ENCODE measurements around the gene IL20. TPM values are rescaled to one million over a fixed set of nuclear protein-coding genes. Genes with fewer than 3 reads are reported as not detected.
A peak's percentile ranks its signal among the peaks of the same experiment; 100 is the strongest.

IL20 gene
- total RNA-seq, 1 donor from 2014 or later = not detected

DNA sequence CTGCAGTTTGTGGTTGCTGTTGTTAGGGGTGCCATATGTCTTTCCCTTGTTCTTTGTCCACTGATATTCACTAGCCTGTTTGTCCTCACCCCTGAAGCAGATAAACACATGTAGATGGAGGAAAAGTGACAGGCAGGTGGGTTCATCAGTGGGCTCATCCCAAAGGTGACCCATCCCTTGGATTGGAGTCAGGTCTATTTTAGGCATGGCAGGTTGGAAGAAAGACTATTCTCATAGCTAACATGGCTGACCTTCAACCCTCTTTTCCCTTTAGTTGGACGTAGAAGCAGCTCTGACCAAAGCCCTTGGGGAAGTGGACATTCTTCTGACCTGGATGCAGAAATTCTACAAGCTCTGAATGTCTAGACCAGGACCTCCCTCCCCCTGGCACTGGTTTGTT, 37.3 kb downstream of the IL20 start:
- no peak for DNase-seq (ENCODE audit: low read depth)

DNA sequence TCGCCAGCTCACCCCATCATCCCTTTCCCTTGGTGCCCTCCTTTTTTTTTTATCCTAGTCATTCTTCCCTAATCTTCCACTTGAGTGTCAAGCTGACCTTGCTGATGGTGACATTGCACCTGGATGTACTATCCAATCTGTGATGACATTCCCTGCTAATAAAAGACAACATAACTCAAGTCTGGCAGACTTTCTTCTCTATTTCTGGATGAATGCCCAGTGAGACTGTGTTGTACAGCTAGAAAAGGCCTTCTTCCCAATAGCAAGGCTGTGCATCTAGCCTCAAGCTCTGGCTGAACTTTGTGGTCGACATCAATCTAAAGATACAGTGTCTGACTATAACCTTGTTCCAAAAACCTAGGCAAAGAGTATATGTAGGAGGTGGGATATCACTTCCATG, 38.3 kb downstream of the IL20 start:
- DNase-seq (ENCODE audit: low read depth) = no peak

DNA sequence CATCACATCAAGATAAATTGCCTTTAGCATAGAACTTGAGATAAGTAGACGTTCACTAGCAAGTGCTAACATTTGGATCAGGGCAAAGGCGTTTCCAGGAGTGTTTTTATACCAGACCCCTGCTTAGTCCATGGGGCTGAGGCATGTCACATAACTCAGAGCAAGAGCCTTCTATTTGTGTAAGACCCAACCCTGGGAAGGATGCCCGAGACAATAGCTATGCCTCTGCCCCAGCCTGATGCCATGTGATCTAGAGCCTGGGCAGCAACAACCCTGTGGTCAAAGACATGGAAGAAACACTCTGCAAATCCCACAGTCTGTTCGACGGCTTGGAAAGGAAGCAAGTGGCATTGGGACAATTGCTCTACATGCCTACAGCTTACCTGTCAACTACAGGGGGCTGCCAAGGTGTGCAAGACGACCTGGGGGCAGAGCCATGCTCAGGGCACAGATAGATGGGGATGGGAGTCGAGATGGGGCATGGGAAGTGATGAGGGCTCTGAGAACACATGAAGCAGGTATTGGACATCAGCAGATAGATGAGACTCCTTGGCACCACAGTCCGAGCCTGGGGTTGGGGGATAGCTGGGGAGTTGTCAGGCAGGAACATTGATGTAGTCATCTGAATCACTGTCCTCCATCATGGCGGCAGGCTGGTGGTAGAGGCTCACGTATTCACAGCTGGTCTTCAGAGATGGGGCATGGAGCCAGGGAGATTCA, 39.2 kb downstream of the IL20 start:
- DNase-seq (ENCODE audit: low read depth) = no peak

DNA sequence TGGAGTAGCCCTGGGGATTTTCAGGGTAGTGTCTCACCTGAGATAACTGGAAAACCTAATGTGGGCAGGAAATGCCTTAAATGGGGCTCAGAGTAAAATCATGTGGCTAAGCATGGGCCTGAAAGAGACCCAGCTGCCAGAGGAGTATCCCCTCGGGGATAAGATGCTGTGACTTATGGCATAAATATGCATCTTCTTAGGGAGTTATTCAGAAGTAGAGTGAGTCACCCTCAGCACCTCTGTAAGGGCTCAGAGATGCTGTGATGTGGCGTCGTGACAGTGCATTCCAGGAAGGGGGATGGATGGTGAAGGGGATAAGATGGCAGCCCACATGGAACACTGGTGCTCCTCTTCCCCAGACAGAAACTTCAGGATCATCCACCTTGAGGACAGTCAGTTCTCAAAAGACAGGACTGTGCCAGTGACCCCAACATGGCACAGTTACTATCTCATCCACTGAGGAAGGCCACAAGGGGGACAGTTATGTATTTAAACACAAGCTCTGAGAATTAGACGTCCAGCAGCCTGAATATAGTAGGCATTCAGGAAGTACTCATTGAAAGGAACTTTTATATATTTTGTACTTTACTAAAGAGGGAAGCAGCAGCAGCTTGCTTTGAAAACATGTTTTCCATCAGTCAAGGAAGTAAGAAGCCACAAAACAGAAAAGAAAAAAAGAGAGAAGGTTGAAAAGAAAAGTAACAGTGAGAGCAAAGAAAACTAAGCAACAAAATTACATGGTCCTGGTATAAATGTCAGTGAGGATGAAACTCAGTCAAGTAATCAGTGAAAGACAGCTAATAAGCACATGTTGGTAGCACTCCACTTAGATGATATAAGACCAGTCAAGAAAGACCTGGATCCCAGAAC, 40.1 kb downstream of the IL20 start:
- DNase-seq (ENCODE audit: low read depth) = peak; percentile 86

DNA sequence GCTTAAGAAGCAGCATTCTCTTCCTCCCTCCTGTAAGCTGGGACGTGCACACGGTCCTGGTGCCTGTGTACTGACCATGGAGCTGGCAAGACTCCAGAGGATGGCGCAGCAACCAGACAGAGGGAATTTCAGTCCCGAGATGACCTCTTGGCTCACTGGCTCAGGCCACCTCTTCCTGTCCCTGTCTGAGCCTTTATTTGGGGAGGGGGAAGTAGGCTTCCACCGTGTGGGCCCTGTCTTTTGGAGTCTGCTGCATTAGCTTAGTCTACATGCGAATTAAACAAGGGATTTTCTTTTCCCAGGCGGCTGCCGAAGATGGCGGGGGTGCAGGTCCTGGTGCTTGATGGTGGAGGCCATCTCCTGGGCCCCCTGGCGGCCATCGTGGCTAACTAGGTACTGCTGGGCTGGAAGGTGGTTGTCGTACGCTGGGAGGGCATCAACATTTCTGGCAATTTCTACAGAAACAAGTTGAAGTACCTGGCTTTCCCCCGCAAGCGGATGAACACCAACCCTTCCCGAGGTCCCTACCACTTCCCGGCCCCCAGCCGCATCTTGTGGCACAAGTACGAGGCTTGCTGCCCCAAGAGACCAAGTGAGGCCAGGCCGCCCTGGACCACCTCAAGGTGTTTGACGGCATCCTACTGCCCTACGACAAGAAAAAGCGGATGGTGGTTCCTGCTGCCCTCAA, 42.0 kb downstream of the IL20 start:
- DNase-seq (ENCODE audit: low read depth) = no peak

DNA sequence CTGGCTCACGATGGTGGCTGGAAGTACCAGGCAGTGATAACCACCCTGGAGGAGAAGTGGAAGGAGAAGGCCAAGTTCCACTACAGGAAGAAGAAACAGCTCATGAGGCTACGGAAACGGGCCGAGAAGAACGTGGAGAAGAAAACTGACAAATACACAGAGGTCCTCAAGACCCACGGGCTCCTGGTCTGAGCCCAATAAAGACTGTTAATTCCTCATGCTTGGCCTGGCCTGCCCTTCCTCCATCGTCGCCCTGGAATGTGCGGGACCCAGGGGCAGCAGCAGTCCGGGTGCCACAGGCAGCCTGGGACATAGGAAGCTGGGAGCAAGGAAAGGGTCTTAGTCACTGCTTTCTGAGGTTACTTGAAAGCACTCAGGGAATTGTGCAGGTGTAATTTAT, 42.6 kb downstream of the IL20 start:
- DNase-seq (ENCODE audit: low read depth) = no peak

DNA sequence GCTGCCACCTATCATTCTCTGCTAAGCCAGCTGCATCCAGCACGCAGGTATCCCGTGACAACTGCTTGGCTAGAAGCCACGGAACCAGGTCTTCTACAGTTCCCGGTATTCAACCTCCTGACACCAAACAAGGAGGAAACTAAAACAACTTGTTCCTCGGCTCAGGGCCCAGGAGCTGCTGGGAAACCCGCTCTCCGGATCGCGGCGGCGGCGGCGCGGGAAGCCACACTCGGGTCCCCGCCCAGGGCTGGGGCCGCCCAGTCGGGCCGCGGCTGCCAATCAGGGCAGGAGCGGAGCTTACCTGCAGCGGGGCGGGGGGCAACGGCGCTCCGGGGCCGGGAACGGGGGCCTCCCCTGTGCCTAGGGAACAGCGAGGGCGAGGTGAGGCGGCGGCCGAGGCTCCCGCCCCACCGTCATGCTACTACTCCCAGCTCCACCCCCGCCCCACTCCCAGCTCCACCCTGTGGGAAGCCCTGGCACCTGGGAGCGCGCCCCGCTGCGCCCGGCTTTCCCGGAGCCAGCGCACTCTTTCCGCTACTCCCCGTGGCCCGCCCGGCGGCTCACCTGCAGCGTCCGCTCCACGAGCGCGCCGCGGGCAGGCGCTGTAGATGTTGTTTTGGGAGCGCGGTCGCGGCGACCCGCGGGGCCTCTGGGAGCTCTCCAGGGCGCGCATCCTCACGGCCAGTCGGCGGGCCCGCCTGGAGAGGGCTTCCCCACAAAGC, 43.9 kb downstream of the IL20 start:
- peak; percentile 84 for DNase-seq (ENCODE audit: low read depth)

DNA sequence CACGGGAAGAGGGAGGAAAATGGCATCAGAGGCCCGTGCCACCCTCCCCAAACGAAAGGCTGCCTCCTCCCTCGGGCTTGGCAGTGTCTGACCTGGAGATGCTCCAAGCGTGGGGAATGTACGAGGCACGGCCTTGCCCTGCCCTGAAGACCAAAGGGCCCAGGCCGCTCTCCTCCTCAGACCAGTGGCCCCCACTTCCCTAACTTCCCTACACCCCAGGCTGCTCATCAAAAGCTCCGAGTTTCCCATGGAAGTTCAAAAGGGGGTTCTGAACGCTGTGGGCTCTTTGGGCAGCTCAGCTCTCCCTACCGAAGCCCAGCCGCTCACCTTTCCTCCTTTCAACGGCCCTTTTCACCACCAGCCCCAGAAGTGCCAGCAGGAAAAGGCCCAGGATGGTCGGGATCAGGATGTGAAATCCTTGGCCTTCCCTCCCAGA, 44.5 kb downstream of the IL20 start:
- DNase-seq (ENCODE audit: low read depth) = no peak

DNA sequence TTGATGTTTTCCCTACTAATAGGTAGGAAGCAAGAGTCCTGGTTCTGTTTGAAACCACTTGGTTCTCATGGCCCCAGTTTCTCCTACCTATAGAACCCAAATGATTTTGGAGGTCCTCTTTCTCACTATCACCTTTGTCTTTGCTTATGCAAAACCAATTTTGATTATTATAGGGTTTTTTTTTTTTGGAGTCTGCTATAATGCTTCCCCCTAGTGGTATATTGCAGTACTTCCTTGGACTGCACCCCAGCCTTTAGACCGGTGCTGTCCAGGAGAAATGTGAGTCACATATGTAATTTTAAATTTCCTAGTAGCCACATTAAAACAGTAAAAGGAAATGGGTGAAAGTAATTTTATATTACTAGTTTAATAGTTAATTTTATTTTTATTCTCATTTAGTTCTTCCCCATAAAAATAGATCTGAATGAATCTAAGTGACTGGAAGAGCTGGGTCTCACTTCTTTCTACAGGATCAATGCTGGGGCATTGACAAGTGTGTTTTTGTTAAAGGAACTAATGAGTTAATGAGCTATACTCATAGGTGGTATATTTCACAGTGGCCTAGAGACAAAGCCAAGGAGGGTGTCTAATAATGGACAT, 45.7 kb downstream of the IL20 start:
- peak; percentile 60 for DNase-seq (ENCODE audit: low read depth)

DNA sequence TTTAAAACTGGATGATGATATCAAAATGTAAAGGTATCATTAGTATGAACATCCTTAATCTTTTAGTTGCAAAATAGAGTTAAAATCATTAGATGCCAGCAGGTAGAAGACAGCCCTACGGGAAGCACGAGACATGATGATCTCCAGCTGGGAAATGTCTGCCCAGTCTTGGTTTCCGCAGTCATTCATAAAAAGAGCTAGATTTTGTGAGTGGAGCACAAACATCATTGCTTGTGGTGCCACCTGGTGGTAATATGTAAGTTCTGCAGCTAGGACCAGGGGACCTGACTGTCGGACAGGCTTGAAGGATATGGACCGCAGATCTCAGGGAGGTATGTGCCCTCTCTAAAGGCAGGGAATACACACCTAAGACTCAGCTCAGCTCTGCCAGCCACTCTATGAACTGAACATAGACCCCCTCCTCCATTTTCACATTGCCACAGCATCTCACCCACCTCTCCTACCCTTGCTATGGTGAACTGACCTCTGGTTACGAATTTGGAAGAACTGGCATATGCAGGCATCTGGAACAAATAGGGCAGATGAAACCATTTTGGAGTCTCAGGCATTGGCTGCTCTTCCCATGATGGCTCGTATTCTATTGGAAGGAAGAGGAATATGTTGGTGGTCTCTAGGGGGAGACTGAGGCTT, 47.1 kb downstream of the IL20 start:
- DNase-seq (ENCODE audit: low read depth) = peak; percentile 69

DNA sequence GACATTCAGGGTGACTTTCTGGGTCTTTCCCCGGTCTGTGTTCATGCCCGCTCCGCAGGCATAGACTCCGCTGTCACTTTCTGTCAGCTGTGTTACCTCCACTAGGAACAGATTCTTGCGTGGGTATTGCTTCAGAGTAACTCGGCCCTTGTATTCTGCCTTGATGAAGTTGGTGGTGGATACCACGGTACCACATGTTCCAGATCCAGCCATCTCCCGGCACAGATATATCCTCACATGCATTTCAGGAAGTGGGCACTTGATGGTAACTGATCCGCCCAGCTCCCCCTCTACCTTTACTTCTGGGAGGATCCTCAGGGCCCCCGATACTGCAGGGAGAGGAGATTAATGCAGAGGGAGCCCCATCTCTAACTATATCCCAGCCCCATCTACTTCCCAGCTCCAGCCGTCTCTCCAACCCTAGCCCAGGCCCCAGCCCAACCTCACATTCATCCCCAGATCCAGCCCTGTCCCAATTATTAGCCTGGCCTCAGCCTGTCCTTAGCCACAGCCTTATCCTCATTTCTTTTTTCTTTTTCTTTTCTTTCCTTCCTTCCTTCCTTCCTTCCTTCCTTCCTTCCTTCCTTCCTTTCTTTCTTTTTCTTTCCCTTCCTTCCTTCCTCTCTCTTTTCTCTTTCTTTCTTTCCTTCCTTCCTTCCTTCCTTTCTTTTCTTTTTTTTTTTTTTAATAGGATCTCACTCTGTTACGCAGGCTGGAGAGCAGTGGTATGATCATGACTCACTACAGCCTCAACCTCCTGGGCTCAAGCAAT, 48.5 kb downstream of the IL20 start:
- no peak for DNase-seq (ENCODE audit: low read depth)

DNA sequence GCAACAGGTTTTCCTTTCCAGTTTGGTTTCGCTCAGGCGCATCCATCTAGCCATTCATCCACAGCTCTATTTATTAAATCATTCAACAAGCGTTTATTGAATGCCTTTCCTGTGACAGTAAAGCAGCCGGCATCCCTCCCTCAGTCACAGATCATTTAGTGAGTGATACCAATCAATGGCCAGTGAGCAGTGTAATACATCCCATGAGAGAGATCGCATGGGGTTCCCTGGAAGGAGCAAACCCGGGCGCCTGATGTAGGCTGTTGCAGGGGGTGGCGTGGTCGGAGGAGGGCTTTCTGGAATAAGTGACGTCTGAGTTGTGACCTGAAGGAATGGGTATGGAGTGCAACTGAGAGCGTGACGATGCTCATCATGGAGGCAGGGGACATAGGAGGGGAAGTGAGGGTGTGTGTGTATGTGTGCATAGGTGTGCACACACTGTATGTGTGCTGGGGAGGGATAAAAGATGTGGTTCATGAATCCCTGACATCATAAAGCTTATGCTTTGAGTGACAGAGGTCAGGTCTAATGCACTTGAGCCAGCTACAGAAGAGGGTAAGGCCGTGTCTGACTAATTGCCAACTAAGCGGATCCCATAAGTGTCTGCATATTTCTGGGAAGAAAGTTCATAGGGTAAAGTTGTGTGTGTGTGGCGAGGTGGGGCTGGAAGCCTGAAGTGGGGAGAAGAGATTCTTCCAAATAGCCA, 49.8 kb downstream of the IL20 start:
- DNase-seq (ENCODE audit: low read depth) = peak; percentile 25

DNA sequence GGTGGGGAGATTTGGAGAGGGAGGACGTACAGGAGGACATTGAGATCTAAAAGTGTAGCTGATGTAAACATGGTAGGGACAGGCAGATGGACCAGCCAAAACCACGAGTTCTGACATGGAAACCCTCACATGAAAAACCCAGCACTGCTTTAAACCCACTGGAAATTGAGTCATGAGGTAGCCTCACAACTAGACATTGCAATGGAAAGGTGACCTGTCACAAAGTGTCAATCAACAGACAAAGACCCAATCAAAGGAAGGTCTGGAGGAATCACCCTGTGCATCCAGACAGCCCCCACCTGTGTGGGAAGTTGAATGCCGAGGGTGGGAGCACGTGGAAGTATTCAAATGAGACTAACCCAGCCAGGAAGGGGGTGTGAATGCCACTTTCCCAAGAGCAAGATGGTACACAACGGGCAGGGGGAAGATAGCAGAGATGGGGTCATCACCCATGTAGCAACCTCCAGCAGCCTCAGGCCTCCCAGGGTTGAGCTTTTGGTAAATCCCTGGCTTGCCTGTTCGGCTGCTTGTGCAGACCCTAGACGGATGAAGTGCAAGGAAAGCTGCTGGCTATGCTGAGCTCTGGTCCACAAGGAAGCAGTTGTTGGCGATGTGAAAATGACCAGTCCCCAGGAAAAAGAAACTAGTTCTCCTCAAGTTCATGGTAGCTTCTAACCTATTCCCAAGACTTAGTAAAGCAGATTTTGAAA, 50.7 kb downstream of the IL20 start:
- no peak for DNase-seq (ENCODE audit: low read depth)

DNA sequence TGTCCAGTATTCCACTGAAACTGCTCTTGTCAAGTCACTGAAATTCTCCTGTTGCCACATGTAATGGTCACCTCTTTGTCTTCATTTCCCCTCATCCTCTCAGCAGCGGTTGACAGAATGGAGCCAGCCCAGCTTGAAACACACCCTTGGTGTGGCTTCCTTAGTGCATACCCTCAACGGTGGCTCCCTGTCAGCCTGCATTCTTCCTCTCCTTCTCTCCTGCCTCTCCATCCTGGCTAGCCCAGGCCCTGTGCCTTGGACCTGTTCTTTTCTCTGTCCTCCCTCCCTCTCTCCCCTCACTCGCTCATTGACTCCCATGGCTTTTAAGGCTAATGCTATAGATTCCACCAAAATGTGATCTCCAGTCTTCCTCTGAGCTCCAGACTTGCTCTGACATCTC, 52.7 kb downstream of the IL20 start:
- DNase-seq (ENCODE audit: low read depth) = no peak

Other genes starting within 250 kb of the IL20 start
- 13.5 and 15.6 TPM in 2 replicates for gene DYRK3, start 230.1 kb upstream of the IL20 start, total RNA-seq
- gene MAPKAPK2, start 180.7 kb upstream of the IL20 start, total RNA-seq = 35.3 and 85.1 TPM in 2 replicates
- gene IL19, start 94.8 kb upstream of the IL20 start, total RNA-seq = not detected in 2 replicates
- gene IL10, start 93.1 kb upstream of the IL20 start, total RNA-seq = not detected in 2 replicates
- gene IL24, start 31.8 kb downstream of the IL20 start, total RNA-seq = not detected in 2 replicates
- 0.05 TPM in 1 of 2 replicates, not detected in the other for gene FCMR, start 56.3 kb downstream of the IL20 start, total RNA-seq
- 3.8 and 15.7 TPM in 2 replicates for gene PIGR, start 80.8 kb downstream of the IL20 start, total RNA-seq
- 0.69 and 3.6 TPM in 2 replicates for gene FCAMR, start 104.8 kb downstream of the IL20 start, total RNA-seq
- 16.3 and 17.9 TPM in 2 replicates for gene C1orf116, start 167.1 kb downstream of the IL20 start, total RNA-seq
- 15.1 and 15.5 TPM in 2 replicates for gene YOD1, start 185.6 kb downstream of the IL20 start, total RNA-seq
- 10.7 and 15.8 TPM in 2 replicates for gene PFKFB2, start 187.7 kb downstream of the IL20 start, total RNA-seq
- not detected in 2 replicates for gene C4BPB, start 223.2 kb downstream of the IL20 start, total RNA-seq
- gene C4BPA, start 238.6 kb downstream of the IL20 start, total RNA-seq = 0.05 TPM in 1 of 2 replicates, not detected in the other